GM13976 (cell line): ENCODE measurements around the gene TMEM79.
A peak's percentile ranks its signal among the peaks of the same experiment; 100 is the strongest.

Source experiments
- DNase-seq: peaks from one replicate; pipeline ENCODE4 v3.0.0; 2012; ENCODE audit warnings: low spot score
- CTCF ChIP-seq: IDR thresholded peaks from 2 replicates; pipeline ENCODE4 v1.5.1; 2012; ENCODE audit warnings: borderline replicate concordance, mild to moderate bottlenecking; ENCODE audit not compliant: insufficient read depth; ENCODE audit errors: extremely low read depth, missing control alignments, control extremely low read depth
- in situ Hi-C: fragments of 300-500 bp; cut with MboI; formaldehyde crosslinking; loops from one replicate; pipeline ENCODE4 v1.12.0; 2022; ENCODE audit warnings: low sequenced_read_pairs, mixed read lengths, inconsistent platforms; ENCODE audit not compliant: unreplicated experiment

TMEM79 gene

GRCh38 chr1:156276966-156277381 lies 7.2 kb upstream of the TMEM79 start:
- TF ChIP-seq CTCF, result no peak
- in situ Hi-C loops, result no loop called here
- no peak for DNase-seq

GRCh38 chr1:156279837-156280236 lies 4.3 kb upstream of the TMEM79 start:
- in situ Hi-C loops, result no loop called here
- no peak for DNase-seq
- TF ChIP-seq CTCF, result no peak

GRCh38 chr1:156281281-156281680 lies 2.8 kb upstream of the TMEM79 start:
- in situ Hi-C loops, result no loop called here
- no peak for TF ChIP-seq CTCF
- peak; percentile 65 for DNase-seq

DNA sequence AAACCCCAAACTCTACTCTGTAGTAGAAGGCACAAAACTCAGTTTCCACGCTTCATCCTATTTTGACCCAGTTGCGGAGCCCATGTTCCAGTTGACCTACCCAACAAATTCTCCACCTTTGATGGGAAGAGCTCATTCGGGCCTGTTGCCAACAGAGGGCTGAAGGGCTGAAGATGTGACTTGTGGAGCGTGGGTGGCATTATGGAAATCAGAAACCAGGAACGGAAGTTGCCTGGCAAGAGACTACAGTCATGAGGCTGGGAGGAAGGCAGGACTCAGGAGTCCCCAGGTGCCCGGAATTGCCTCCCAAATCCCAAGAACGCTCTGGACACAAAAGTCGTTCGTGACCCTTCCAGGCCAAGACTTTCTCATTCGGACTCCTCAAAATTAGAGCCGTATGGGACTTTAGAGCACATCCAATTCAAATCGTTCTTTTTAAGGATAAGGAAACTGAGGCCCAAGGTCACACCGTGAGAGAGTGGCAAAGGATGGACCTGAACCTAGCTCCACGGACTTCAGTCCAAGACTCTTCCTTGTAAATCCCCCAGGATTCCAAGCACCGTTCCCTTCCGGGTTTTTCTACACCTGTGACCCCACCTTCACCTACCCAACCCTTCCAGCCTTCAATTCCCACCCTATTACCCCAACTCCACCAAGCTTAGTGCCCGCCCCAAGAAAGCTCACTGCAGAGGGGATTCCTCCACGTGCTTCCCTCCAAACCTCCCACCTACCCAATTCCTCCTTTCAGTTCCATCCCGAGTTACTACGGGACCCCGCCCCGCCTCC lies 2.2 kb upstream of the TMEM79 start:
- in situ Hi-C loops, result no loop called here
- DNase-seq, result no peak
- TF ChIP-seq CTCF, result no peak

GRCh38 chr1:156282479-156283222 lies 1.5 kb upstream of the TMEM79 start, which contains the start of gene SMG5:
Gene SMG5 (minus strand): TSS chr1:156282825. CDS start chr1:156282680, 145 bp downstream.
- TF ChIP-seq CTCF, result no peak
- in situ Hi-C loops, result no loop called here
- DNase-seq, result peak; percentile 95

DNA sequence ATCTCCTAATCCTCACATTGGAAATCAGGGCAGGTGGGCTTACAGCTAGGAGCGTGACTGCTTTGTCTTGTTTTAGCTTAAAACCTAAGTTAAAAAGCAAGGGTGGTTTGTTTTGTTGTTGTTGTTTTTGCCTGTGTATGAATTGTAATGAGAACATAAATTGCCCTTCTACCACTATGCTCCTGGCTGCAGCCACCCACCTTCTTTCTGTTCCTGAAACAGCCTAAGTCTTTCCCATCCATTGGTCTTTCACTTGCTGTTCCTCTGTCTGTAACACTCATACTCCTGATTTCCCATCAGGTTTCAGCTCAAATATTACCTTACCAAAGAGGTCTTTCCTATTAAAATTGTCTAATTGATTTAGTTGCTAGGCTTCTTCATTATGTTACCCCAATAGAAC lies 604 bp upstream of the TMEM79 start:
- TF ChIP-seq CTCF, result no peak
- in situ Hi-C loops, result no loop called here
- DNase-seq, result peak; percentile 12
